RKO (cell line): ENCODE results near the gene SOX10.
"Not testable (repeated sequence)": the region's sequence is repeated elsewhere in the genome, so short reads cannot be mapped to it uniquely, and the experiment has no call there.

Source experiments
- DNase-seq: peaks from one replicate; pipeline ENCODE4 v3.0.0-alpha.2; 2016; ENCODE audit warnings: low spot score

SOX10 gene

GRCh38 chr22:37985751-37986281 lies 1.5 kb upstream of the SOX10 start:
- no peak for DNase-seq

- DNase-seq = no peak
These were observed 763 bp upstream of the SOX10 start for GRCh38 chr22:37985050-37985585.

- no peak for DNase-seq
These were observed 1.2 kb downstream of the SOX10 start for GRCh38 chr22:37982938-37983859.

DNA sequence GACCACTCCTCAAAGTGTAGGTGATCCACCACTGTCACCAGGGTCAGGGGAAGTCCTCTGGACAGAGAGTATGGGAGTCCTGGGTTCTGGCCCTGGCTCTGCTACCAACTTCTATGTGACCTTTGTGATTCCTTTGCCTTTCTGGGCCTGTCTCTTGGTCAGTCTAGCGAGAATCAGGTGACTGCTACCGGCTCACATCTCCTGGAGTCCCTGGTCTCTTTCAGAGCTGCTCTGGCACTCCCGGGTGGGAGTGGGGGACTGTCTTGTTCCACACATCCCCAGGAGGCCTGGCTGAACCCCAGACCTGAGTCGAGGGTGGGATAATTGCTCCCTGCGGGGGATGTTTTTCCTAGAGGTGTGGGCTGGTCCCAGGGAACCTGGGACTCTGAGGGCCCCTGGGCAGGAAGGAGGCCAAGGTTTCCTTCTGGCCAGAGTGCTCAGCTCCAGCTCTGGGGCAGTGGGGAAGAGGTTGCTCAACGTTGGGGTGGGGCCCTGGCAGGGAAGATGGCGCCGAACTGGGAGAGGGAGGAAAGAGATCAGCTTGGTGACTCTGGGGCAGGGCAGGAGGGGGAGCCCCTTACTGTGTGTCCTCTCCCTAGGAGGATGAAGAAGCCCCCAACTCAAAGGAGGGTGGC lies 2.1 kb downstream of the SOX10 start:
- no peak for DNase-seq

DNA sequence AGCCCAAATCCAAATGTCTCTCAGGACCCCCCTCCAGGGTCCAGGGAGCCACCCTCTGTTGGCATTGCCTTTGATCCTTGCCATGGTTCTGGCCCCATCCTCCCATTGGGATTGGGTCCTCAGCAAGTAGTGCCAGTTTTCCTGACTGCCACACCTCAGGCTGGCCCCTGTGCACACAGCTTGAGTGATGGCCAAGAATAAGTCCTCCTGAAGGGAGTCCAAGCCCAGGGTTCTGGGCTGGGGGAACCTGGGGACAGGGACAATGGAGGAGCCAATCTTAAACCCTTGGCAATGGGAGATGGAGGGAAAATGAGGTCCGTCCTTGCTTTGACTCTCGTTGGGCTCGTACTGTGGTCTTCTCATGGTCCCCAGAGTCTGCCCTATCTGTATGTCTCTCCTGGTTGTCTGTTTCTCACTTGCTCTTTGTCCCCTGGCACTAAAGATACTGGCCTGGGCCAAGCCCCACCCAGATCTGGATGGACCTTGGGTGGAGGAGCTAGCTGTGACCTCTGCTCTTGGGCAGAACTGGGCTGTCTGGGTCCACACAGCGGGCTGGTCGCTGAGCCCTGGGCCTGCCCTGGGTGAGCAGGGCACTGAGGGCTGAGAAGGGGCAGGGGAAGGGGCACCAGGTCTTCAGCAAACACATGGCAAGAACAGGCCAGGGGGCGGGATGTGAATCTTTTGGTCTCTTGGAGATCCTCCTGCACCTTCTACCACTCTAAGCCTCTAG lies 2.9 kb downstream of the SOX10 start:
- DNase-seq = no peak

DNA sequence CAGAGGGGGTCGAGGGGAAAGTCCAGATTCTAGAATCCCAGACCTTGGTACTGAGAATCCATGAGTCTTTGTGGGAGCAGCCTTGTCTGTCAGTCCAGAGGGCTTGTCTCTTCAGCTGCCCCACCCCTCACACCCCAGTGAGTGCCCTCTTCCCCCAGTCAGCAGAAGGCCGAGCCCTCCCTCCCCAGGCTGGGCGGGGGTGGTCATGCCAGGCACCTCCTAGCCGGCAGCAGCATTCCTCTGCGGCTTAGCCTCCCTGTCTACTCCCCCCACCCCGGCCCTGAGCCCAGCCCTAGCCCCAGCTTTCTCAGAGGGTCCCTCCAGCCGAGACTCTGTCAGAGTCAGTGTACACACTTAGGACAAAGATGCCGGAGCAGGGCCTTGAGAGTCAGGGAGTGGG lies 4.6 kb downstream of the SOX10 start:
- no peak for DNase-seq

- no peak for DNase-seq
These were observed 7.8 kb downstream of the SOX10 start for GRCh38 chr22:37976547-37976946.

DNA sequence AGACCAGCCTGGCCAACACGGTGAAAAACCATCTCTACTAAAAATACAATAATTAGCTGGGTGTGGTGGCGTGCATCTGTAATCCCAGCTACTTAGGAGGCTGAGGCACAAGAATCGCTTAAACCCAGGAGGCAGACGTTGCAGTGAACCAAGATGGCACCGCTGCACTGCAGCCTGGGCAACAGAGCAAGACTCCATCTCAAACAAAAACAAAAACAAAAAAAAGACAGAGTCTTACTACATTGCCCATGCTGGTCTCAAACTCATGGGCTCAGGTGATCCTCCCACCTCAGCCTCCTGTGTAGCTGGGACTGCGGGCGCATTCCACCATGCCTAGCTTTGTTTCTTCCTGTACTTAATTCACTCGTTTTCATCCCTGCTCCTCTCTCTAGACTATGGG lies 8.3 kb downstream of the SOX10 start:
- DNase-seq = not testable (repeated sequence)

- no peak for DNase-seq
These were observed 9.2 kb downstream of the SOX10 start for GRCh38 chr22:37975153-37975552.

DNA sequence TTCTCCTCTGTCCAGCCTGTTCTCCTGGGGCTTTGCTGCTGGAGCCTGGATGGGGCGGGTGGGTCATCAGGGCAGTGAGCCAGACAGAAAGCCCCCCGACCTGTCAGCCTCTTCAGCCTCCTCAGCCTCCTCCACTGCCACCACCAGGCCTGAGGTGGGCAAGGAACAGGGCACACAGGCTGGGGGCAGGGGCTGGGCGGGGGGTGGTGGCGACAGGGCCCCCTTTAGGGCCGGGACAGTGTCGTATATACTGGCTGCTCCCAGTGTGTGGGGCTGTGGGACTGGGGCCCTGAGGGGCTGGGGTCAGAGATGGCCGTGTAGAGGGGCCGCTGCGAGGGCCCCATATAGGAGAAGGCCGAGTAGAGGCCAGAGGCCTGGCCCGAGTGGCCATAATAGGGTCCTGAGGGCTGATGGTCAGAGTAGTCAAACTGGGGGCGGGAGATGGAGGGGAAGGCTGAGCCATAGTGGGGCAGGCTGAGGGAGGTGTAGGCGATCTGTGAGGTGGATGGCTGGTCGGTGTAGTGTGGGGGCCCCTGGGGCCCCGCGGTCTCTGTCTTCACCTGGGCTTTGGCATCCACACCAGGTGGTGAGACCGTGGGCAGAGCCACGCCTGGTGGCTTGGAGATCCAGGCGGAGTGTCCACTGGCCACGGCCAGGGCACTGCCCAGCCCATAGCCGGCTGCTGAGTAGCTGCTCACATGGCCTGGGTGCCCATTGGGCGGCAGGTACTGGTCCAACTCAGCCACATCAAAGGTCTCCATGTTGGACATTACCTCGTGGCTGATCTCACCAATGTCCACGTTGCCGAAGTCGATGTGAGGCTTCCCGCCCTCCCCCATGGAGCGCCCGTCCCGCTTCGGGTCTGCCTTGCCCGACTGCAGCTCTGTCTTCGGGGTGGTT lies 10.8 kb downstream of the SOX10 start:
- DNase-seq = no peak

GRCh38 chr22:37972527-37972926 lies 11.8 kb downstream of the SOX10 start:
- DNase-seq = no peak

GRCh38 chr22:37971475-37972434 lies 12.6 kb downstream of the SOX10 start:
- DNase-seq = no peak

- DNase-seq = no peak
These were observed 13.5 kb downstream of the SOX10 start for GRCh38 chr22:37970864-37971263.

DNA sequence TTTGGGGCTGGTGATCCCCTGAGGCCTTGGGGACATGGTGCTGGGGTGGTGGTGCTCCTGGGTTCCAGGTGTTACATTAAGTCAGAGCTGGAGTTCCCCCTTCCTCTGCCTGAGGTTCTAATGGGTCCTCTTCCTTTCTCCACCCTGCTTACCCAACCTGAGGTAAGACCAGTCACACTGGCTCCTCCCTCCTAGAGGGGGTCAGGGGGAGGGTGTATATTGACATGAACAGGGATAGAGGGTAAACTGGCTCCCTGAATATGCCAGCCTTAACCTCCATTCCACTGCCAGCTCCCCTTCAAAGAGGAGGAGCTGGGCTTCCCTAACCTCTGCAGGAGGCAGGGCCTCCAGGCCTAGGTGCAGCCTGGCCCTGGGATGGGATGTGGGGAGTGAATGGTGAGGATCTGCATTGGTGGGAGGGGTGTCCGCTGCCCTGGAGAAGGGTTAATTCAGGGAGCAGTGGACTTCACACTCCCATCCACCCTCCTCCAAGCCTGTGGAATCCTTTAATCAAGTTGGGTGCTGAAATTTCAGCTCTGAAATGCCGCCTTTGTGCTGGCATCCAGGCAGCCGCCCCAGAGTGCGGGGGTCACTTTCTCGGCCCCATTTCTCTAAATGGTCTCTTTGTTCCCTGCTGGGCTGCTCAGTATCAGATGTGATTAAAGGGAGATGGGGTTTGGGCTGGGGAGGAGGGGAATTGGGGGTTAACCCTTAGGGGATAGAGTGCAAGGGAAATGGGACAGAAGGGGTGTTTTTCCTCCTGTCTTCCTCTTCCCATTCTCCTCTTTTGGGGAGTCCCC lies 15.7 kb downstream of the SOX10 start:
- DNase-seq = no peak

- no peak for DNase-seq
These were observed 16.5 kb downstream of the SOX10 start for GRCh38 chr22:37967637-37968451.

DNA sequence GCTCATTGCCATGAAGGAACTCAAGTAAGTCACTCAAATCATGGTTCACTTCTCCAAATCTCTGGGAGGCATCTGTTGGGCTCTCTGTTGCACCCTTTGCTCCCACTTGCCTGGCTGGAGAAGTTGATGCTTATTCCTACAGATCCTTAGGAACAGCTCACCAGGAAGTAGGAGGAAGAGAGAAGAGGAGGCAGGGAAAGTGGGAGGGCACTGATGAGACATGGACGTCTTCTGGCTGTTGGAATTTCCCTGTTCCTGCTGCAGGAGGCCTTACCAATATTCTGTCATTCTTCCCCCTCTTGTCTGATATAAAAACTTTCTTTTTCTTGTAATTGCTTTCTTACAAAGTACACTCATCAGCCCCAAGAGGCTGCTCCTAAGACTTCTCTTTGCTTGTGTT lies 17.2 kb downstream of the SOX10 start:
- no peak for DNase-seq

DNA sequence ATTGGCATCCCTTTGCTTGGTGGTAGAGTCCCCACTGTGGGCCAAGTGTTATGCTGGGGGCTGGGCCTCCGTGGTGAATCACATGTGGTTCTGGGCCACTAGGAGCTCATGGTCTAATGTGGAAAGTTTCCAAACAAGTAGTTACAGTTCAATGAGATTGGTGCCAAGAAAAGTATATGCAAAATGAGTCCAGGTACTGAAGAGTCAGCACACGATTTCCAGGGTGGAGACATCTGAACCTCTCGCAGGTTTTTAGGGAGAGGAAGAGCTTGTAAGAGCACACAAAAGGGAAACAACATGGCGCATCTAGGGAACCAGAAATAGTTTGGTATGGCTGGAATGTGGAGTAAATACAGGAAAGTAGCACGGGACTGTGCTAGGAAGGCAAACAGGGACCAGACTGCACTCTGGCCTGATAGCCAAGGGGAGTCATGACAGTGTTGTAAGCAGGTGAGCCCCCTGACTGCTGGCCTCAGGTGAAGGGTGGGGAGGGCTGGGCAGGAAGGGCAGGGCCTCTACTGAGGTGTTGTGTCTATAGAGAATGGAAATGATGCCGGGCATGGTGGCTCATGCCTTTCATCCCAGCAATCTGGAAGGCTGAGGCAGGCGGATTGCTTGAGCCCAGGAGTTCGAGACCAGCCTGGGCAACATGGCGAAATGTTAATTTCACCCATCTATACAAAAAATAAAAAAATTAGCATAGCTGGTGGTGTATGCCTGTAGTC lies 18.3 kb downstream of the SOX10 start:
- no peak for DNase-seq

DNA sequence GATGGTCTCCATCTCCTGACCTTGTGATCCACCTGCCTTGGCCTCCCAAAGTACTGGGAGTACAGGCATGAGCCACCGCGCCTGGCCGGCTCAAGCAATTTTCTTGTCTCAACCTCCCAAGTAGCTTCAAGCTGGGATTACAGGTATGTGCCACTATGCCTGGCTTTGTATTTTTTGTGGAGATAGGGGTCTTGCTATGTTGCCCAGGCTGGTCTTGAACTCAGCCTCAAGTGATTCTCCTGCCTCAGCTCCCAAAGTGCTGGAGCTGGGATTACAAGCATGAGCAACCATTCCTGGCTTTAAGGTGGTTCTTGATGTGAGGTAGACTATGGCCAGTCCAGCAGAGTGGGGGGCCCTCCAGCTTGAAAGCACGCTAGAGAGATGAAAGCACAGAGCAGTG lies 23.3 kb downstream of the SOX10 start:
- no peak for DNase-seq
